Activated CD4-positive, alpha-beta memory T cell treated with anti-CD3 and anti-CD28 coated beads, Interleukin-2, amount 10 ng/mL, durations not matched to agents 7 days and 5 days (primary cell): ENCODE results near the gene EVC. TPM values are rescaled to one million over a fixed set of nuclear protein-coding genes. Genes with fewer than 3 reads are reported as not detected.
"Not testable (repeated sequence)": the region's sequence is repeated elsewhere in the genome, so short reads cannot be mapped to it uniquely, and the experiment has no call there.

Experiments
- CTCF ChIA-PET: fragments of 350-600 bp; sonication (Branson Sonifier 250); formaldehyde crosslinking; loops from one replicate; lab custom pipeline; 2021; ENCODE audit warnings: antibody characterized with exemption, inconsistent platforms; lab: Charles Lee
- POLR2A ChIA-PET: fragments of 350-600 bp; sonication (Branson Sonifier 250); formaldehyde crosslinking; loops from one replicate; lab custom pipeline; 2021; ENCODE audit warnings: antibody characterized with exemption; lab: Charles Lee
- DNase-seq: peaks from one replicate; pipeline ENCODE4 v3.0.0-alpha.2; 2020
- H3K27ac Mint-ChIP-seq: one replicate; pipeline ENCODE4 v1.8.0; 2021; ENCODE audit warnings: mild to moderate bottlenecking, mixed read lengths
- H3K27me3 Mint-ChIP-seq: one replicate; pipeline ENCODE4 v1.8.0; 2021; ENCODE audit warnings: mixed read lengths
- H3K36me3 Mint-ChIP-seq: one replicate; pipeline ENCODE4 v1.8.0; 2021; ENCODE audit warnings: low read depth, mixed read lengths
- H3K4me1 Mint-ChIP-seq: one replicate; pipeline ENCODE4 v1.8.0; 2021; ENCODE audit warnings: mixed read lengths
- H3K4me3 Mint-ChIP-seq: one replicate; pipeline ENCODE4 v1.8.0; 2021; ENCODE audit warnings: mild to moderate bottlenecking, mixed read lengths
- H3K9me3 Mint-ChIP-seq: one replicate; pipeline ENCODE4 v1.8.0; 2021; ENCODE audit warnings: mixed read lengths
- total RNA-seq, 2 experiments: library from RNA; stranded (reverse); gene quantifications; one replicate each; pipeline ENCODE4 v1.2.3, GENCODE V29; 2021

Gene EVC
- total RNA-seq, 2 experiments from 2014 or later, result 3.2 to 4.7 TPM

GRCh38 chr4:5812057-5812456 is 101.1 kb downstream of the EVC start:
- H3K4me1 Mint-ChIP-seq, H3K9me3 Mint-ChIP-seq, H3K27ac Mint-ChIP-seq, DNase-seq, H3K36me3 Mint-ChIP-seq, POLR2A ChIA-PET, H3K27me3 Mint-ChIP-seq, H3K4me3 Mint-ChIP-seq: not testable (repeated sequence)
- CTCF ChIA-PET, result interaction anchor here (0.7 to 2.2 kb wide), 3 partner anchors 11 to 345 kb away, joined by 3 to 18 read pairs (median 7); no protein-coding TSS in a partner anchor

- H3K27ac Mint-ChIP-seq, result no peak overlapping the region
- no peaks in the 10 kb centered on the region for H3K36me3 Mint-ChIP-seq
- H3K4me1 Mint-ChIP-seq, result no peaks in the 10 kb centered on the region
- no peak overlapping the region for H3K4me3 Mint-ChIP-seq
- no peak for DNase-seq
- ChIA-PET POLR2A (no interaction called here), CTCF (interaction anchor here (0.7 to 2.2 kb wide), 11 partner anchors 8 to 762 kb away, joined by 3 to 18 read pairs (median 4); partner anchors contain the start of gene STK32B)
- no peaks in the 10 kb centered on the region for H3K27me3 Mint-ChIP-seq
- H3K9me3 Mint-ChIP-seq, result no peaks in the 10 kb centered on the region
These were observed 101.7 kb downstream of the EVC start for GRCh38 chr4:5812506-5813229.

- H3K27ac Mint-ChIP-seq, result no peak overlapping the region
- ChIA-PET CTCF (interaction anchor here (1.1 to 2.2 kb wide), 6 partner anchors 9 to 413 kb away, joined by 3 to 18 read pairs (median 4); no protein-coding TSS in a partner anchor), POLR2A (no interaction called here)
- H3K4me1 Mint-ChIP-seq, result no peaks in the 10 kb centered on the region
- no peak overlapping the region for H3K4me3 Mint-ChIP-seq
- no peaks in the 10 kb centered on the region for H3K36me3 Mint-ChIP-seq
- no peaks in the 10 kb centered on the region for H3K27me3 Mint-ChIP-seq
- no peak for DNase-seq
- H3K9me3 Mint-ChIP-seq, result no peaks in the 10 kb centered on the region
These were observed 102.9 kb downstream of the EVC start for GRCh38 chr4:5813882-5814255.

GRCh38 chr4:5814421-5814820 is 103.4 kb downstream of the EVC start:
- no peaks in the 10 kb centered on the region for H3K4me1 Mint-ChIP-seq
- H3K36me3 Mint-ChIP-seq, result no peaks in the 10 kb centered on the region
- ChIA-PET POLR2A (no interaction called here), CTCF (interaction anchor here (1.0 kb wide), 1 partner anchor 9 kb away, joined by 3 read pairs; no protein-coding TSS in a partner anchor)
- no peaks in the 10 kb centered on the region for H3K27me3 Mint-ChIP-seq
- DNase-seq, result no peak
- H3K4me3 Mint-ChIP-seq, result no peak overlapping the region
- H3K9me3 Mint-ChIP-seq, result no peaks in the 10 kb centered on the region
- H3K27ac Mint-ChIP-seq, result no peak overlapping the region

- Mint-ChIP-seq H3K4me3 (no peak overlapping the region), H3K27me3 (no peaks in the 10 kb centered on the region), H3K36me3 (no peaks in the 10 kb centered on the region), H3K27ac (no peak overlapping the region), H3K9me3 (no peaks in the 10 kb centered on the region), H3K4me1 (no peaks in the 10 kb centered on the region)
- ChIA-PET POLR2A (no interaction called here), CTCF (no interaction called here)
- no peak for DNase-seq
These were observed 104.6 kb downstream of the EVC start for GRCh38 chr4:5815641-5816040.

GRCh38 chr4:5816101-5816500 is 105.1 kb downstream of the EVC start:
- ChIA-PET CTCF (no interaction called here), POLR2A (no interaction called here)
- H3K27ac Mint-ChIP-seq, result no peak overlapping the region
- no peaks in the 10 kb centered on the region for H3K9me3 Mint-ChIP-seq
- H3K27me3 Mint-ChIP-seq, result no peaks in the 10 kb centered on the region
- H3K36me3 Mint-ChIP-seq, result no peaks in the 10 kb centered on the region
- H3K4me3 Mint-ChIP-seq, result no peak overlapping the region
- DNase-seq, result no peak
- H3K4me1 Mint-ChIP-seq, result no peaks in the 10 kb centered on the region

- Mint-ChIP-seq H3K36me3 (no peaks in the 10 kb centered on the region), H3K4me1 (peaks cover 3% of the 10 kb centered on the region), H3K9me3 (no peaks in the 10 kb centered on the region), H3K4me3 (no peak overlapping the region), H3K27ac (no peak overlapping the region), H3K27me3 (no peaks in the 10 kb centered on the region)
- ChIA-PET CTCF (no interaction called here), POLR2A (no interaction called here)
- no peak for DNase-seq
These were observed 105.9 kb downstream of the EVC start for GRCh38 chr4:5816851-5817375.

GRCh38 chr4:5821665-5822358 is 110.8 kb downstream of the EVC start:
- Mint-ChIP-seq H3K27ac (no peak overlapping the region), H3K27me3 (no peaks in the 10 kb centered on the region), H3K4me1 (peaks cover 45% of the 10 kb centered on the region), H3K9me3 (no peaks in the 10 kb centered on the region), H3K36me3 (no peaks in the 10 kb centered on the region), H3K4me3 (no peak overlapping the region)
- ChIA-PET POLR2A (no interaction called here), CTCF (interaction anchor here (0.8 to 2.3 kb wide), 4 partner anchors 9 to 509 kb away, joined by 3 to 18 read pairs (median 3); no protein-coding TSS in a partner anchor)
- DNase-seq, result no peak

- no peak for DNase-seq
- Mint-ChIP-seq H3K4me3 (no peak overlapping the region), H3K36me3 (no peaks in the 10 kb centered on the region), H3K27me3 (peaks cover 2% of the 10 kb centered on the region), H3K4me1 (peaks cover 53% of the 10 kb centered on the region), H3K27ac (peak overlapping the region; percentile 34), H3K9me3 (no peaks in the 10 kb centered on the region)
- POLR2A ChIA-PET, result no interaction called here
- CTCF ChIA-PET, result interaction anchor here (0.6 to 2.3 kb wide), 5 partner anchors 10 to 828 kb away, joined by 3 to 18 read pairs (median 3); no protein-coding TSS in a partner anchor
These were observed 111.6 kb downstream of the EVC start for GRCh38 chr4:5822619-5823018.

- Mint-ChIP-seq H3K27me3 (peaks cover 3% of the 10 kb centered on the region), H3K36me3 (no peaks in the 10 kb centered on the region), H3K4me1 (peaks cover 54% of the 10 kb centered on the region), H3K27ac (peak overlapping the region; percentile 66), H3K4me3 (no peak overlapping the region), H3K9me3 (no peaks in the 10 kb centered on the region)
- POLR2A ChIA-PET, result interaction anchor here (0.8 kb wide), 1 partner anchor 177 kb away, joined by 3 read pairs; no protein-coding TSS in a partner anchor
- DNase-seq, result peak; percentile 26
- CTCF ChIA-PET, result interaction anchor here (1.1 to 2.3 kb wide), 5 partner anchors 9 to 175 kb away, joined by 3 to 18 read pairs (median 4); no protein-coding TSS in a partner anchor
These were observed 112.7 kb downstream of the EVC start for GRCh38 chr4:5823542-5824211.

- Mint-ChIP-seq H3K4me3 (no peak overlapping the region), H3K27me3 (peaks cover 5% of the 10 kb centered on the region), H3K9me3 (no peaks in the 10 kb centered on the region), H3K27ac (no peak overlapping the region), H3K4me1 (peaks cover 54% of the 10 kb centered on the region), H3K36me3 (no peaks in the 10 kb centered on the region)
- ChIA-PET POLR2A (interaction anchor here (0.8 kb wide), 1 partner anchor 176 kb away, joined by 3 read pairs; no protein-coding TSS in a partner anchor), CTCF (interaction anchor here (0.7 to 2.3 kb wide), 6 partner anchors 9 to 747 kb away, joined by 3 to 18 read pairs (median 4); no protein-coding TSS in a partner anchor)
- no peak for DNase-seq
These were observed 113.2 kb downstream of the EVC start for GRCh38 chr4:5824227-5824626.

- ChIA-PET POLR2A (no interaction called here), CTCF (interaction anchor here (0.7 to 1.5 kb wide), 4 partner anchors 20 to 747 kb away, joined by 3 to 5 read pairs (median 4); no protein-coding TSS in a partner anchor)
- Mint-ChIP-seq H3K27me3 (peaks cover 6% of the 10 kb centered on the region), H3K4me3 (no peak overlapping the region), H3K9me3 (no peaks in the 10 kb centered on the region), H3K36me3 (no peaks in the 10 kb centered on the region), H3K27ac (no peak overlapping the region), H3K4me1 (peaks cover 54% of the 10 kb centered on the region)
- DNase-seq, result peak; percentile 28
These were observed 113.6 kb downstream of the EVC start for GRCh38 chr4:5824635-5825034.
